Fibroblast of villous mesenchyme (primary cell): Measurements from ENCODE around the gene ZNF547. TPM values are rescaled to one million over a fixed set of nuclear protein-coding genes. Genes with fewer than 3 reads are reported as not detected.

Source experiments
- DNase-seq: peaks from one replicate; pipeline ENCODE4 v3.0.0-alpha.2; 2010; ENCODE audit warnings: low read depth
- H3K4me3 ChIP-seq: 2 replicates; pipeline ENCODE4 v1.5.1; 2011; ENCODE audit warnings: low read depth, mild to moderate bottlenecking, low read length
- total RNA-seq: library from RNA; depleted of rRNA; stranded (reverse); fragments of >200 nt; gene quantifications from 2 replicates; pipeline ENCODE4 v1.2.3, GENCODE V29; 2012
- TF ChIP-seq, protein P1 (sequence below): IDR thresholded peaks from 2 replicates; pipeline ENCODE4 v1.5.1; 2012; ENCODE audit warnings: low read depth, mild to moderate bottlenecking, low read length; ENCODE audit not compliant: insufficient read depth

Gene ZNF547
- total RNA-seq, 1 donor, result 6.0 TPM

DNA sequence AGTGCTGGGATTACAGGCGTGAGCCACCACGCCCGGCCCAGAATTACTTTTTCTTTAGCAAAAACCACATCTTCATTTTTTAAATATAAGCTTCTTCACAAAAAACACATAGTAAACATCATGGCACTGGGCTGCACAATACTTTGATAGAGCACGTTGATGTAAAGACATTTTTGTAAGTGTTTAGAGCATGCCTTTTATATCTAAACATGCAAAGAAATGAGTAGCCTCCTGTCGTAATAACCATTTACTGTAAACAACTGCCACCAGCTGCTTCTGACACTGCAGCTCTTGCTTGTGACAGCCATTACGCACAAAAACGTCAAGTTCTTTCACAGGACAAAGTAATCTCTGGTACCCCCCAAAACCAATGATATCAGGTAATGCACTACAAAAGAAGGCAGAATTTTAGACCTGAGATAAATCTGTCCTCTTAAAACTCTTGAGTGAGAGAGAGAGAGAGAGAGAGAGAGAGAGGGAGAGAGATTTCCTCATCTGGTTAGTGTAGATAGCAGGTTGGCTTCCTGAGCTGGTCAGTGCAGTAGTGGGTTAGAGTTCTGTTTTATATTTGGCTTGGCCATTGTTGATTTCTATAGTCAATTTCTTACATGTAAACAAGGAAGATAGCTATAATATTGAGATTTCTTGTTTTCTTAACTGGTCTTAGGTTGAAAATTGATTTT, 19.6 kb downstream of the ZNF547 start:
- TF ChIP-seq, protein P1, sequence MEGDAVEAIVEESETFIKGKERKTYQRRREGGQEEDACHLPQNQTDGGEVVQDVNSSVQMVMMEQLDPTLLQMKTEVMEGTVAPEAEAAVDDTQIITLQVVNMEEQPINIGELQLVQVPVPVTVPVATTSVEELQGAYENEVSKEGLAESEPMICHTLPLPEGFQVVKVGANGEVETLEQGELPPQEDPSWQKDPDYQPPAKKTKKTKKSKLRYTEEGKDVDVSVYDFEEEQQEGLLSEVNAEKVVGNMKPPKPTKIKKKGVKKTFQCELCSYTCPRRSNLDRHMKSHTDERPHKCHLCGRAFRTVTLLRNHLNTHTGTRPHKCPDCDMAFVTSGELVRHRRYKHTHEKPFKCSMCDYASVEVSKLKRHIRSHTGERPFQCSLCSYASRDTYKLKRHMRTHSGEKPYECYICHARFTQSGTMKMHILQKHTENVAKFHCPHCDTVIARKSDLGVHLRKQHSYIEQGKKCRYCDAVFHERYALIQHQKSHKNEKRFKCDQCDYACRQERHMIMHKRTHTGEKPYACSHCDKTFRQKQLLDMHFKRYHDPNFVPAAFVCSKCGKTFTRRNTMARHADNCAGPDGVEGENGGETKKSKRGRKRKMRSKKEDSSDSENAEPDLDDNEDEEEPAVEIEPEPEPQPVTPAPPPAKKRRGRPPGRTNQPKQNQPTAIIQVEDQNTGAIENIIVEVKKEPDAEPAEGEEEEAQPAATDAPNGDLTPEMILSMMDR, result no peak
- no peak overlapping the region for H3K4me3 ChIP-seq
- DNase-seq, result peak; percentile 39

DNA sequence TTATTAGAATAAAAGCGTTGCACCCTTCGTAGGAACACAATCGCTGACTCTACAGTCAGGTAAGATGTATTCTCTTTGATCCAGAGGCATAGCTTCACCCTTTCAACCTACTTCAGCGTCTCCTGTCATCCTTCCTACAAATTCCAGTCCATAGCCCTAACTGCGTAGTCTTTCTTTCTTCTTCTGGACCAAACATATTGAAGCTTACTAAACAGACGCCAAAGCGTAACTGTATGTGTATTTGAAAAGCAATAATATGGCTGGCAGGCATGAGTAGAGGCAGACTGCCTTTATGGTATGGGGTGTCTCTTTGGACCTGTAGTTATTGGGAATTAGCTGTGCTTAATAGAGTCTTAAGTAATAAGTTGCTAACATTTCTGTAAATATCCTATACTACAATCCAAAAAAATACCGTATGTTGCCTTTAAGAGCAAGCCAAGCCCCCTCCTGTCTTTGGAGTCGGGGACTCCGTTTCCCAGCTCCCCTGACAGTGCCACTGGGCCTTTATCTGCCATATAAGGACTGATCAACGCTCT, 25.9 kb downstream of the ZNF547 start:
- TF ChIP-seq, protein P1, result no peak
- DNase-seq, result no peak
- H3K4me3 ChIP-seq, result peak overlapping the region; percentile 97

DNA sequence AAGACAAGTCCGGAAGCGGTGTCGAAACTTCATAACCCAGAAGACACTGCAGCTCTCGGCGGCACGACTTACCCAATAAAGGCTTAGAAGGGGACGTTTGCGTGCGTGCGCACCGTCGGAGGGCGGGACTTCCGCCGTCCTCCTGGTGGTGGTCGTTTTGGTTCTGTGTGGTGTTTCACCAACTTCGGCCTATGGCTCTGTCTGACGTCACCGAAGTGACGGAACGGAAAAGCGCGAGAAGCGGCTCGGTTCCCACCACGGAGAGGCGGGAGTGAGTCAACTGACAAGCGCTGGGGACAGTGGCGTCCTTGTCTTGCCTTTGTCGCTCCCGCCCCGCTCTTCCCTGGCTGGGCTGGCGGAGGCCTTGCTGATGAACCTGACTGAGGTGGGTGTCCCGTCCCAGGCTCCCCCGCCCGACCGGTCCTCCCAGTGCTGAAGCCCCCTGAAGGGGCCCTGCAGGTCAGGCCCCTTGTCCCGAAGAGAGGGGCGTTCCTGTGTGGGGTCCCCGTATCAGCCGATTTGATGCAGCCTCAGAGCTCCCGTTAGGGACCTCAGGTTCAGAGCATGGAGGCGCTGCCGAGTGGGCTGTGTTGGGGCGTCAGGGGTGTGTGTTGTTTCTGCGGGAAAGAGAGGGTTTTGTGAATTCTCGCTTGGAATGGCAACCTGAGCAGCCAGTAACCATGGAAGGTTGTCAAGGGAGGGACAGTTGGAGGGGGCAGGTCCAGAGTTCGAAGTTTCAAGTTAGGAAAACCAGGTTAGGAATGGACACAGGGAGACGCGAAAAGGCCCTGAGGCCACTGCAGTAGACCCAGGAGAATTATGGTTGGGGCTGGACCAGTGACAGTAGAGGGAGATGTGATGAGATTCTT, 26.6 kb downstream of the ZNF547 start, which contains the start of gene ZNF548:
ZNF548 (plus strand) TSS at position 125 of the 869 bp plus-strand sequence; CDS start at position 371, 246 bp downstream.
- DNase-seq, result peak; percentile 100
- TF ChIP-seq, protein P1, result peak; percentile 23
- peak within 1 kb of the TSS; percentile 97 for H3K4me3 ChIP-seq

DNA sequence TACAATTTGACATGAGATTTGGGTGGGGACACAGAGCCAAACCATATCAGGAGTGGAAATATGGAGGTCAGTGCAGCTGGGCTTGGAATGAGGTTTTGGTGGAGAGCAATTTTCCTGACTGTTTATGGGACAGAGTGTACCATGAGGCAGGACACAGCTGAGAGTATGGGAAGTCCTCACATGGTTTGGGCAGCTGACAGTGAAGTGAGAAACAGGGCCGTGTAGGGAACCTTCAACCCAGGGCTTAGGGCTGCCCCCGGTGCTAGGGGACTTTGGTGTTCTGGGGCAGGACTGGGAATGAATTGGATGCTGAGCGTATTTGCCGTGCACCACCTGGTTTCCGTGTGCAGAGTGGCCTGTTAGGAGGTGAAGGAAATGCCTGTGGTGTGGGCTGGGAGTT, 32.4 kb downstream of the ZNF547 start:
- H3K4me3 ChIP-seq, result no peak overlapping the region
- TF ChIP-seq, protein P1, result no peak
- no peak for DNase-seq

DNA sequence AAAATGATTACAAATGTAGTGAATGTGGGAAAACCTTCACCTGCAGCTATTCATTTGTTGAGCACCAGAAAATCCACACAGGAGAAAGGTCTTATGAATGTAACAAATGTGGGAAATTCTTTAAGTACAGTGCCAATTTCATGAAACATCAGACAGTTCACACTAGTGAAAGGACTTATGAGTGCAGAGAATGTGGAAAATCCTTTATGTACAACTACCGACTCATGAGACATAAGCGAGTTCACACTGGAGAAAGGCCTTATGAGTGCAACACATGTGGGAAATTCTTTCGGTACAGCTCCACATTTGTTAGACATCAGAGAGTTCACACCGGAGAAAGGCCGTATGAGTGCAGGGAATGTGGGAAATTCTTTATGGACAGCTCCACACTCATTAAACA, 35.5 kb downstream of the ZNF547 start:
- no peak for DNase-seq
- TF ChIP-seq, protein P1, result no peak

DNA sequence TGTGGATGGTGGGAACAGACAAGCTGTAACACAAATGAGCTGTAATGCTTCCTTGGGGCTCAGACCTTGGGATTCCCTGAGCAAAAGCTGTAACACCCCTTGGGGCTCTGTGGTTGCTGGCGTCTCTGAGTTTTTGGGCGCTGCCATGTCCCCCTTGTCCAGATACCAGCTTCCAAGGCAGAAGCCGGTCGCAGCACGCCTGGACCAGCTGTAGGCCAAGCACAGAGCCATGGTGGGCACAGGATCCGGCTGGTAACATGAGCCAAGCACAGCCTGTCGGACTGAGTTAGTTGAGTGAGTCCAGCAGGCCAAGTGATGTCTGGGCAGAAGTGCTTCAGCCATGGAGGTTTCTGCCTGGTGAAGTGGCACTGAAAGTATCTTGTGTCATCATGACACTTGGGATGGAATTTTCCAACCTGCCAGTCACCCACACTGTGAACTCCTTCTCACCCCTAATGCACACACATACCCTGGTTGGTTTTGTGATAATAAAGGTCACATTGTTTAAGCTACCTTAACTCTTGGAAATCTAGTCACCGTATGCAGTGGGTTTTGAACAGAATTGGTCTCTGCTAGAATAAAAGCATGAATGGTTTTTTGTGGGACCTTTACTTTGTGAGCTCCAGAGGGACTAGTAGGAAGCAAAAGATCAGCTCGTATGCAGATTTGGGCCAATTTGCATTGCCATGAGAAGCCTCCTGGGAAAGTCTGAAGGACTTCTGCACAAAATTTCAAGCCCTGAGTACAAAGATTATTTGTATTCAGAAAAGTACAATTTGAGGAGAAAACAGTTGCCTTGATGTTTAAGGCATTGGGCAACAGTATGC, 40.6 kb downstream of the ZNF547 start:
- H3K4me3 ChIP-seq, result no peak overlapping the region
- DNase-seq, result no peak
- TF ChIP-seq, protein P1, result no peak

More for the DNA sequence above, 35.5 kb downstream of the ZNF547 start:
- H3K4me3 ChIP-seq, result no peak overlapping the region
